Esophagus squamous epithelium (tissue), 4 donors: ENCODE results near the gene ATP10B.

Source experiments
- CTCF ChIP-seq, 6 experiments: fragments of 450-650 bp in 4 of 6; fragments of 200-600 bp in 2 of 6; sonication (generic) in 2 of 6; IDR thresholded peaks; one replicate each; pipeline ENCODE4 v1.5.1; 2016 to 2019; ENCODE audit warnings: antibody characterized with exemption in 6 of 6, mild to moderate bottlenecking in 4 of 6, moderate library complexity in 4 of 6
- POLR2A ChIP-seq, 4 donors: fragments of 450-650 bp; IDR thresholded peaks; one replicate each; pipeline ENCODE4 v1.6.1; 2017; ENCODE audit warnings: antibody characterized with exemption in 4 of 4, mild to moderate bottlenecking in 4 of 4, moderate library complexity in 3 of 4

DNA sequence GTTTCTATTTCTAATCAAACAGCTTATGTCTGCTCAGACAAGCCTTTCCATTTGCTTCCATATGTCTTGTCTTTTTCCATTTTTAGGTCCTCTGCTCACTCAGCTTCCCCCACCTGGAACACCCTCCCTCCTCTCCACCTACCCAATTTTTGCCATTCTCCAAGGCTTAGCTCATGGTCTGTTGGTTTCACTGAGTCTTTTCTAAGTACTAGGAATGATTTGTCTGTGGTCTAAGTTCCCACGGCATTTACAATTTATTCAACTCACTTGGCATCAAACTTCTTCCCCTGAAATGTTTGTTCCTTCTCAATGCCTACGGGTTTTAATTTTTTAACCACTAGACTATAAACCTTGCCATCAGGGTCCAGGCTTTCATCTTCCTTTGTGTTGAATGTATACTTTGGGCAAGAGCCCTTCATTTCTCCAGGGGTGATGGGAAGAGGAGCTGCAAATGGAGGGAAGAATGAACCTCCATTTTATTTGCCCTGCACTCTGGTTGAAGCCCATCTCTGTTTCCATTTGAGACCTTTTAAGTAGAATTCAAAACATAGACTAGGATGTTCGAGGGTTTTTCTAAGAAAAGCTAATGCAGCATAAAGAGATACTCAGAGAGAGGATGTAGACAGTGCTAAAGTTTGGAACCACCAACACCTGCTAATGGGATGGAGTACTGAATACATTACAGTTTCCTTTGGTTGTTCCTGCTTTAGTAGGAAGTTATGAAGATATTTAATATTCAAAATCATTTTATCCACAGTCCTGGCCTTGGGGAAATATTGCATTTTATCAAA lies 326.3 kb downstream of the ATP10B start:
- no peak for TF ChIP-seq CTCF (IDR thresholded peaks at IDR 0.05)
- no peak for TF ChIP-seq POLR2A (IDR thresholded peaks at IDR 0.05)
